Epithelial cell of esophagus (primary cell): ENCODE measurements around the gene ASTN2.

Experiments used
- DNase-seq: peaks from one replicate; pipeline ENCODE4 v3.0.0; 2010; ENCODE audit warnings: low read depth
- H3K4me3 ChIP-seq: 2 replicates; pipeline ENCODE4 v1.5.1; 2011; ENCODE audit warnings: mild to moderate bottlenecking, low read length, control low read depth
- TF ChIP-seq, protein P1 (sequence below): IDR thresholded peaks from 2 replicates; pipeline ENCODE4 v1.5.1; 2011; ENCODE audit warnings: low read depth, mild to moderate bottlenecking, low read length, control low read depth, inconsistent platforms; ENCODE audit not compliant: insufficient read depth; ENCODE audit errors: missing control alignments

ASTN2 gene

DNA sequence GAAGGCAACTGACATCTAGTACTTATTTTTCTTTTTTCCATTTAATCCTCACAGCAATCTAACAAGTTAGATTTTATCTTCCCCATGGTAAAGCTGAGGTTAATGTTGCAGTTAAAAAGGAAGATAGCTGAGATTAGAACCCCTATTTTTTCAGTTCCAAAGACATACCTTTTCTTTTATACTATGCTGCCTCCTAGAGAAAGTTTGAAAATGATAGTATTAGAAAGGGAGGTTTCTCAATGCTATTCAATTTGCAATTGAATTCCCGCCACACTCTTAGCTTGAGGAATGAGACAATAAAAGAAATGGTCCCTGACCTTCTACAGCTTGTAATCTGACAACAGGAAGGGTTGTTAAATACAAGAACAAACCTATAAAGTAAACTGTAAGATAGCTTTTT lies 923.6 kb downstream of the ASTN2 start:
- H3K4me3 ChIP-seq: no peak overlapping the region
- TF ChIP-seq, protein P1, sequence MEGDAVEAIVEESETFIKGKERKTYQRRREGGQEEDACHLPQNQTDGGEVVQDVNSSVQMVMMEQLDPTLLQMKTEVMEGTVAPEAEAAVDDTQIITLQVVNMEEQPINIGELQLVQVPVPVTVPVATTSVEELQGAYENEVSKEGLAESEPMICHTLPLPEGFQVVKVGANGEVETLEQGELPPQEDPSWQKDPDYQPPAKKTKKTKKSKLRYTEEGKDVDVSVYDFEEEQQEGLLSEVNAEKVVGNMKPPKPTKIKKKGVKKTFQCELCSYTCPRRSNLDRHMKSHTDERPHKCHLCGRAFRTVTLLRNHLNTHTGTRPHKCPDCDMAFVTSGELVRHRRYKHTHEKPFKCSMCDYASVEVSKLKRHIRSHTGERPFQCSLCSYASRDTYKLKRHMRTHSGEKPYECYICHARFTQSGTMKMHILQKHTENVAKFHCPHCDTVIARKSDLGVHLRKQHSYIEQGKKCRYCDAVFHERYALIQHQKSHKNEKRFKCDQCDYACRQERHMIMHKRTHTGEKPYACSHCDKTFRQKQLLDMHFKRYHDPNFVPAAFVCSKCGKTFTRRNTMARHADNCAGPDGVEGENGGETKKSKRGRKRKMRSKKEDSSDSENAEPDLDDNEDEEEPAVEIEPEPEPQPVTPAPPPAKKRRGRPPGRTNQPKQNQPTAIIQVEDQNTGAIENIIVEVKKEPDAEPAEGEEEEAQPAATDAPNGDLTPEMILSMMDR: no peak
- no peak for DNase-seq

DNA sequence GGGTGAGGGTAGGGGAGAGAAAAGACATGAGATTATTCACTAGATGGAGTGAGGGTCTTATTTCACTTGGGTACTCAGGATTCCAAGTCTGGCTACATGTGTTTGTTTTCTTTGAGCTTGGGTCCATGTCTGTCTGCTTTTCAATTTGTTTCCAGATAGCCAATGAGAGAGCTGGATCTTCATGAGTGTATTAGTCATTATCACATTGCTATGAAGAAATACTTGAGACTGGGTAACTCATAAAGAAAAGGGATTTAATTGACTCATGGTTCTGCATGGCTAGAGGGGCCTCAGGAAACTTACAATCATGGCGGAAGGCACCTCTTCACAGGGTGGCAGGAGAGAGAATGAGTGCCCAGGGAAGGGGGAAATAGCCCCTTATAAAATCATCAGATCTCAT lies 924.5 kb downstream of the ASTN2 start:
- TF ChIP-seq, protein P1: no peak
- H3K4me3 ChIP-seq: no peak overlapping the region
- peak; percentile 48 for DNase-seq

DNA sequence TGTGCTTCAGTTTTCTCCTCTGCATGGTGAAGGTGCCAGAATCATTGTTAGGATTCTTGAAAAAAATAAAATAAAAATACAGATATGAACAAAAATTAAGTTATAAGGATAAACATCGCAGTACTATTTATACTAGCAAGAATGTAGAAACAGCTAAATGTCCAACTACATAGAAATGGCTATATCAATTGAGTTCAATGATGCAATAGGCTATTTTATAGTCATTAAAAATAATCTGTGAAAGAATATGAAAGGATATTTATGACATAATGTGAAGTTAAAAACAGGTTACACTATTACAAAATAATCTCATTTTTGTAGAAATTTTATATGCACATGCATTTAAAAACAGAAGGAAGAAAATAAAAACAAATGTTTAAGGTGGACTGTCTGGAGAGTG lies 926.5 kb downstream of the ASTN2 start:
- no peak overlapping the region for H3K4me3 ChIP-seq
- TF ChIP-seq, protein P1: no peak
- no peak for DNase-seq

DNA sequence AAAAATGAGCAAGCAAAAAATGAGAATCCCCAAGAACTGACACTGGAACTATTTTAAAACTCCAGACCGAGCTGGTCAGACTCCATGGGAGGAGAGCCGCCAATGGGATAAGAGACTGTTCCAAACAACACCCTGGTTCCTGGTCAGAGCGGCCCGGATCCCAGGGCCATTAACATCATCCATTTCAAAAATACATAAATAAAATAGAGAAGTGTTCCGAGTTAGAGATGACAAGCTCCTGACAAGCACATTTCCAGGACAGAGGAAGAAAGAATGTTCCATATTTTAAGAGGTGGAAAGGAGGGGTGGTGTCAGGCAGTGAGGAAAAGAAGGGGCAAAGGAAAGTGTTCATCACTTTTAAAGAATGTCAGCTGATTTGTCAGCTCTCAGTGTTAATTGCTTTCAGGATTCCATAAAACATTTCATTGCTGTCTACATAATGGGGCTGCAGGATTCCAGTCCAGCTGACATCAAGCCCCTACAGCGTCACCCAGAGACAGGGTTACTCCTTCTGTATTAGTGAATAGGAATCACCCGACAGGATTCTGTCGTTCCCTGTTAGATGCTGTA lies 930.3 kb downstream of the ASTN2 start:
- DNase-seq: no peak
- TF ChIP-seq, protein P1: no peak

GRCh38 chr9:116483622-116484491 lies 931.0 kb downstream of the ASTN2 start:
- H3K4me3 ChIP-seq: no peak overlapping the region
- TF ChIP-seq, protein P1: no peak
- no peak for DNase-seq

More for the DNA sequence above, 930.3 kb downstream of the ASTN2 start:
- H3K4me3 ChIP-seq: no peak overlapping the region

- H3K4me3 ChIP-seq: no peak overlapping the region
- TF ChIP-seq, protein P1: no peak
- no peak for DNase-seq
These were observed 932.1 kb downstream of the ASTN2 start for GRCh38 chr9:116482740-116483139.
